GM19395 (cell line): ENCODE measurements around the gene FOXO6.

Source experiments
- ATAC-seq: cut with Tn5 transposase; IDR thresholded peaks from one replicate; pipeline ENCODE4 v1.9.1; 2021; ENCODE audit warnings: mild to moderate bottlenecking, moderate library complexity; ENCODE audit not compliant: unreplicated experiment

The FOXO6 gene

GRCh38 chr1:41364442-41365319 is 3.4 kb downstream of the FOXO6 start:
- ATAC-seq, result no peak

DNA sequence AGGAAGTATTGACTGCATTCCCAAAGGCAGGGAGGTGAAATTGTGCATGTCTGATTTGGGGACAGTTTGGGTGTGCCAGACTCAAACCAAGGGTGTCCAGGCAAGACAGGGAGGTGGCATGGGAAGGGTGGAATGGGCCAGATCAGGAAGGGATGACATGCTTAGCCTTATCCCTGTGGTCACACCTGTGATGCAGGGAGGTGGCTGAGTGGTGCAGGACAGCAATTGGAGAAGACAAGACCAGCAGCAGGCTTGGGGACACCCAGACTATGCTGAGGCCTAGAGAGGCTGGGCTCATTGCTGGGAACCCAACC is 4.0 kb downstream of the FOXO6 start:
- no peak for ATAC-seq

GRCh38 chr1:41365772-41366454 is 4.7 kb downstream of the FOXO6 start:
- no peak for ATAC-seq

DNA sequence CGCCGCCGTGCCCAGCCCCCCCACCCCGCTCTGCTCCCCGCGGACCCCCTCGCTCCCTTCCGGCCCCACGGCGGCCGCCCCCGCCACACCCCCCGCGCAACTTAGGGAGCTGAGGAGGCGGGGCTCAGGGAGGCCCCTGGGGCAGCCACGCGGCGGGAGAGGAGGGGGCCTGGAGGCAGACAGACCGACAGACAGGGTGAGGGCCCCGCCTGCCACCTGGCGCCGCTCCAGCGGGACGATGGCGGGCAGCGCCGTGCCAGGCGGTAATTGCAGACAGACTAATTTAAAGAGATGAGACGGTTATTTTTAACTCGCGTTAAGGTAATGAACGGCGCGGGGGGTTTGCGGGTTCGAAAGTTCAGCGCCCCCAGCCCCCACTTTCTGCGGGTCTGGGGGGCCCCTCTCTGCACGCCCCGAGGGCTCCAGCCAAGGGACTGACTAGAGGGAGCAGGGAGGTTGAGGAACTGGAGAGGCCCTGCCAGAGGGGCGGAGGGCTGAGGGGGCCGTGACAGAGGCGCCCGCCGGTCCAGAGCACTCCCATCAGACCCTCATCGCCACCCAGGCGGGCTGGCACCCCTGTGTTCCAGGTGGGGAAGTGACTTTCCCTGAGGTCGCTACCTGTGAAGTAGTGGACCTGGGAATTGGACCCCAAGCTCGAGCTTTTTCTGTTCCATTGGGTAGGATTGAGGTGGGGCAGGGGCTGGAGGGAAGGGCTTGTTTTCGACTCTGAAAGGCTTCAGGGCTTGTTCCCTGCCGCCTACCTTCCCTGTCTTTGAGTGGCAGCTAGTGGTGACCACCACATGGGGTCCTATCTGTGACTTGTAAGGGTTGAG is 5.4 kb downstream of the FOXO6 start:
- ATAC-seq, result no peak

GRCh38 chr1:41367288-41367642 is 6.0 kb downstream of the FOXO6 start:
- ATAC-seq, result no peak

GRCh38 chr1:41368366-41368765 is 7.1 kb downstream of the FOXO6 start:
- no peak for ATAC-seq

GRCh38 chr1:41368801-41369200 is 7.6 kb downstream of the FOXO6 start:
- ATAC-seq, result no peak

GRCh38 chr1:41369531-41369930 is 8.3 kb downstream of the FOXO6 start:
- no peak for ATAC-seq

DNA sequence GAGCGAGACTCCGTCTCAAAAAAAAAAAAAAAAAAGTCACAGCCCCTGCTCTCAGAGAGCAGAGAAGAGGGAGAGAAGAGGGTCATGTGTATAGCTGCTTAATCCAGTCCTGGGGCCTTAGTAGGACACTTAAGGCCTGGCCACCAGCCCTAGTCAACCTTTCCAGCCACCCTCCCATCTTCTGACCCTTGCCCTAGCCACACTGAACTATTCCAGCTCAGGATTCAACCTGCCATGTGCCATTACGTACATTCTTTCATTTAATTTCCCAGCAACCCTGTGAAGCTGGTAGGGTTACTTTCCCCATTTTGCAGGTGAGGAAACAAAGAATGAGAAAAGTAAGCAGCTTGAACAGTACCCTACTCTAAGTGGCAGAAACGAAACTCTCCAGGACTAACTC is 9.0 kb downstream of the FOXO6 start:
- ATAC-seq, result no peak

DNA sequence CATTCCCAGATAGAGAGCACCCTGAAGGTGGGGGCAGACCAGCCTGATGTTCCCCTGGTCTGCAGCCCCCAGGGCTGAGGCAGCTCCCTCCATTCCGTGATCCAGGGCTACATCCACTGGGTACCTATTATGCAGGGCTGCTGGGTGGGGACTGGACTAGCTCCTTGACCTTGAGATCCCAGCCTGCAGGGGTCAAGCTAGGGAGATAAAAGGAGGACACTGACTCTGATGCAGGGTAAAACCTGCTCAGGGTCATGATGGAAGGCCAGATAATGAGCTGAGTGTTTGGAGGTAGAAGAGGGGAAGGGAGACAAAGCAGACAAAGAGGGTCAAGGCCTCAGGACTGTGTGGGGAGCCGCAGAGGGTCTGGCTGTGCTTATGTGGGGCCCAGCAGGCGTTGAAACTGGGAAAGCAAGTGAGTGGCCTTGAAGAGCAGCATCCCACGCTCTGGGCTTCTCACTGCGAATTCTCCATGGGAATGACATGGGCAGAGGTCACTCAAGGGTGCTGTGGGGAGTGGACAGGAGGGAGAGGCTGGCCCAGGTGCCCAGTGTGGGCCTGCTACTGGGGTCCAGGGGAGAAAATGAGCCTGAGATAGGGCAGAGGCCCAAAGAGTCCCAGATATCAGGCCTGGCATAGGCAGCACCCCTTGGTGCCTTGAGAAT is 9.7 kb downstream of the FOXO6 start:
- ATAC-seq, result no peak

- ATAC-seq, result no peak
Measured at GRCh38 chr1:41371630-41372599, 10.7 kb downstream of the FOXO6 start.

GRCh38 chr1:41372600-41372993 is 11.4 kb downstream of the FOXO6 start:
- no peak for ATAC-seq

- ATAC-seq, result no peak
Measured at GRCh38 chr1:41373373-41373772, 12.1 kb downstream of the FOXO6 start.

DNA sequence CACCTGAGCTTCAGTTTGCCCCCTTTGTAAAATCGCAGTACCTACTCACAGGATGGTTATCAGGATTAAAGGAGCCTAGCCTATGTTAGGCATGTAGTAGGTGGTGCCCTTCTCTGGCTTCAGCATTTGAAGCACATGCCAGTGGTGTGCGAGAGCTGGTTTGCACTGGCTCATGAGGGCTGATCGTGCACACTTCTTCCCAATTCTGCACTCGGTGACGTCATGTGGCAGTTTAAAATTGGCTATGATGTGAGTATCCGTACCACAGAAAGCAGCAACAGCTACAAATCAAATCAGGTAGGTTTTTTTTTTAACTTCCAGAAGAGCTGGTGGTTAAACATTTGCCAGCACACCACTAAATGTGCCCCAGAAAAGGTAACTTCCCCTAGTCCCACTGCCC is 13.5 kb downstream of the FOXO6 start:
- ATAC-seq, result no peak

- no peak for ATAC-seq
Measured at GRCh38 chr1:41377397-41377796, 16.2 kb downstream of the FOXO6 start.

DNA sequence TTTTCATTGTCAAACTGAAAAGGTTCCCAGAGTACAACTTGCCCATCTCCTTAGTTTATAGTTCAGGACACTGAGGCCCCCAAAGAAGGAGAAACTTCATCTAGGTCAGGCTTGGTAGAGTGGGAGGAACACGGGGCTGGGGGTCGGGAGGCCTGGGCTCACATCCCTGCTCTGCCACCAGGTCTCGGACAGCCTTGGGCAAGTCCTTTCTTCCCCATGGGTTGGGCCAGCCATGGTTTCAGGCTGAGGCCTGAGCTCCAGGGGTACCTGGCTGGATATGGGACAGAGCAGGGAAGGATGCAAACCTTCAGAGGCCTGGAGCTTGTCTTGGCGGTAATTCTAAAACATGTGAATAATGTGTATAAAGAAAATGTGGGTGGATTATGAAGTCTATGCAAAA is 17.0 kb downstream of the FOXO6 start:
- no peak for ATAC-seq

GRCh38 chr1:41378999-41379737 is 17.9 kb downstream of the FOXO6 start:
- ATAC-seq, result no peak

GRCh38 chr1:41379738-41380130 is 18.5 kb downstream of the FOXO6 start:
- no peak for ATAC-seq

DNA sequence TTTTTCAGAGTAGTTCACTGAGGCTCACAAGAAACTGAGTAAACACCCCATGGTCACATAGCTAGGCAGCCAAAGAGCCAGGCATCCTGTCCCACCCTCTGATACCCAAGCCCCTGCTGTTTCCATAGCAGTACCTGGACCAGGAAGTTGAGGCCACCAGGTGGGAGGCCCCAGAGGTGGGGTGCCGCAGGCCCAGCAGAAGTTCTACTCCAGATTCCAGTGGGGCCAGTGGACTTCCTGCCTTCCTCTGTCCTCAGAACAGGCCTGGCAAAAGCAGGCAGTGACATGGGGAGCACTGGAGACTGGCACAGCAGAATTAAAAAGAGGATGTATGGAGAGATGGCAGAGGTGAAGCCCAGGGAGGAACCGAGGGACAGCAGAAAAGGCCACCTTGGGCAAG is 19.0 kb downstream of the FOXO6 start:
- no peak for ATAC-seq
